Measurements from ENCODE around the gene EXOC3.

EXOC3 gene

DNA sequence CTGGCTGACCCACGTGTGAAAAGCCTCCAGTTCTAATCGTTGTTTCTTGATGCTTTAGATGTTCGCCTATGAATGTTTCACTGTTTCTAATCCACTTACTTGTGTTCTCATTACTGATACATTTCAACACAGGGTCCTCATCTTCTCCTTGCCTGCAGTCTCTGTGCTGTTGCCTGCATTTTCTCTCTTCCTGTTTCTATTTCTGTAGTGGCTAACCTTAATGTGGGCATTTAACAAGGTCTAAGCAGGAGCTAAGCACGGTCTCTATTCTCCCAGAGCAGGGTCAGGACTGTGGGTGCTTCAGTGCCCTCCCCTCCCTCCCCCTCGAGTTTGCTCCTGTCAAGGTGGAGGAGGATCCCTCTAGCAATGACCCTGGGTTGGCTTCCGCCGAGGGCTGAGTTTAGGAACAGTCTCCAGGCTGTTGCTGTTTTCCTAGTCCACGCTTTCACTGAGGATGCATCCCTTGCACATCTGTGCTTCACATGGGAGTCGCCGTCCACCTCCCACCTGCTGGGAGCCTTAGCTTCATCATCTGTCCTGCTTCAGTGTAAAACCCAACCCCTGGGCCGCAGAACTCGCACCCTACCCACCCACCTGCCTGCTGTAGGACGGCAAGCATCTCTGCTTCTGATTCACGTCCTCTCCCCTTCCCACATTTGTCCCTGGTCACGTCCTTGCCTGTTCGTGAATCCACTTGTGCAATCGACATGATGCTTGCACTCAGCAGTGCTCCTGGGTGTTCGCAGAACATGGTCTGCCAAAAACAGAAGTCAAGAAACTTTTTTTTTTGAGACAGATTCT, 2.4 kb upstream of the EXOC3 start:
- no peak for DNase-seq

DNA sequence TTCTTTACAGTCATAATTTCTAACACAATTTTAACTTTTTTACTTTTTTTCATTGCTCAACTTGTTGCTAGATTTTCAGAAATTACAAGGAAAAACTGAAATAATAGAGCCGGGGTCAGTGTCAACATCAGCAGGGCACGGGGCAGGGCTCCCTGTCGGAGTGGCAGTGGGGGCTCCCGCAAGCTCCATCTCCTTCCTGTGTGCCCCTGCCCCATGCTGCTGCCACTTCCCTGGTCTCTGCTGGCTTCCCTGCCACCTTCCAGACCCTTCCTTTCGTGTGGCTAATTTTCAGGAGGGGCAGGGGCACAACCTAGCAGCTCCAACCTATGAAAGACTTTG, 1.0 kb upstream of the EXOC3 start:
- DNase-seq: no peak

DNA sequence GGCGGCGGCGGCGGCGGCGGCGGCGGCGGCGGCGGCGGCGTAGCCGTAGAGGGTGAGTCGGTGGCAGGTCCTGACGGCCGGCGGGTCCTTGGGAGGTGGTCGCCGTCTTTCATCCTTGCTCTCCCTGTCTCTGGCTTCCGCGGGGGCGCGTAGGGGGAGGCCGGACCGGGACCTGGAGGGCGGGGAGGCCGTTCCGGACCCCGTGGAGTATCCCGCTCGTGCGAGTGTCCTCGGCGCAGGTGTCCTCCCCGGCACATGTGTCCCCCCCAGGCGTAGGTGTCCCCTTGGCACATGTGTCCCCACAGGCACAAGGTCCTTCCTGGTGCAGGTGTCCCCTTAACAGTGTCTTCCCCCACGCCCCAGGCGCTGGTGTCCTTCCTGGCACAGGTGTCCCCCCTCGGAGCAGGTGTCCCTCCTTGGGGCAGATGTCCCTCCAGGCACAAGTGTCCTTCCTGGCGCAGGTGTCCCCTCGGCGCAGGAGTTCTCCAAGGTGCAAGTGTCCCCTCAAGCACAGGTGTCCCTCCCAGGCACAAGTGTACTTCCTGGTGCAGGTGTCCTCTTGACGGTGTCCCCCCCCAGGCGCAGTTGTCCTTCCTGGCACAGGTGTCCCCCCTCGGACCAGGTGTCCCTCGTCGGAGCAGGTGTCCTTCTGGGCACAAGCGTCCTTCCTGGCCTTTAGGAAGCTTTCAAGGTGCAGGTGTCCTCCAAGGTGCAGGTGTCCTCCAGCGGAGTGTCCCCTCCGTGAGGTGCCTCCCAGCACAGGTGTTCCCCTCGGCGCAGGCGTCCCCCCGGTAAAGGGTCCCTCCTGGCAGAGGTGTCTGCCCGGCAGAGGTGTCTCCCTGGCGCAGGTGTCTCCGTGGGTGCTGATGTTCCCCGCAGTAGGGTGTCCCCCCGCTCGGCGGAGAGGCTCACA, 519 bp downstream of the EXOC3 start:
- DNase-seq: no peak

- DNase-seq: no peak
These were observed 1.2 kb downstream of the EXOC3 start for GRCh38 chr5:444226-444625.

DNA sequence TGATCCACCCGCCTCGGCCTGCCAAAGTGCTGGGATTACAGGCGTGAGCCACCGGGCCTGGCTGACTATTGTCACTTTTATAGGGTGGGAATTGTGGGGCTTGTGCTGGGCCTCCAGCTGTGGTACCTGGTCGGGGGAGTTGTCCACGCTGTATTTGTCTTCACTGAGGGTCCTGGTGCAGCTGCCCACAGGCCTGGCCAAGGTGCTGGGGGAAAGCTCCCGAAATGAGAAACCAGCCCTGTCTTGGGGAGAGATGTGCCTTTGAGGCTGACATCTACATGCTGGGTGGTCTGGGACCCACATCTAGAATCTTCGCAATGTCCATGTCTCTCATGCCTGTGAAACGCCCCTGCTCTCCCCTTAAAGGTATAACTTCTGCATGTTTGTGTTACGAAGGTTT, 2.6 kb downstream of the EXOC3 start:
- DNase-seq: no peak

- DNase-seq: no peak
These were observed 3.3 kb downstream of the EXOC3 start for GRCh38 chr5:446066-446882.

GRCh38 chr5:446883-447263, 3.9 kb downstream of the EXOC3 start:
- DNase-seq: peak; percentile 49

DNA sequence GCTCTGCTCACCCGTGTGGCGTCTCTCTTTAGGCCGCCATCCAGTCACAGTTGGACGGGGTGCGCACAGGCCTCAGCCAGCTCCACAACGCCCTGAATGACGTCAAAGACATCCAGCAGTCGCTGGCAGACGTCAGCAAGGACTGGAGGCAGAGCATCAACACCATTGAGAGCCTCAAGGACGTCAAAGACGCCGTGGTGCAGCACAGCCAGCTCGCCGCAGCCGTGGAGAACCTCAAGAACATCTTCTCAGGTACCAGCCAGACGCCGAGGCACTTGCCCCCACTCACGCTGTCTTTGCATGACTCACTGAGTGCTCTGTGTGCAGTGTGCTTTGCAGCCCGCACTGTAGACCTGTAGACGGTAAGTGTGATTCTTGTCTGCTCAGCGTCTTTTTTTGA, 4.5 kb downstream of the EXOC3 start:
- no peak for DNase-seq

GRCh38 chr5:448061-448765, 5.2 kb downstream of the EXOC3 start:
- DNase-seq: no peak

- no peak for DNase-seq
These were observed 5.8 kb downstream of the EXOC3 start for GRCh38 chr5:448766-449090.

GRCh38 chr5:449151-449550, 6.2 kb downstream of the EXOC3 start:
- no peak for DNase-seq

GRCh38 chr5:451587-452458, 8.8 kb downstream of the EXOC3 start:
- DNase-seq: no peak

DNA sequence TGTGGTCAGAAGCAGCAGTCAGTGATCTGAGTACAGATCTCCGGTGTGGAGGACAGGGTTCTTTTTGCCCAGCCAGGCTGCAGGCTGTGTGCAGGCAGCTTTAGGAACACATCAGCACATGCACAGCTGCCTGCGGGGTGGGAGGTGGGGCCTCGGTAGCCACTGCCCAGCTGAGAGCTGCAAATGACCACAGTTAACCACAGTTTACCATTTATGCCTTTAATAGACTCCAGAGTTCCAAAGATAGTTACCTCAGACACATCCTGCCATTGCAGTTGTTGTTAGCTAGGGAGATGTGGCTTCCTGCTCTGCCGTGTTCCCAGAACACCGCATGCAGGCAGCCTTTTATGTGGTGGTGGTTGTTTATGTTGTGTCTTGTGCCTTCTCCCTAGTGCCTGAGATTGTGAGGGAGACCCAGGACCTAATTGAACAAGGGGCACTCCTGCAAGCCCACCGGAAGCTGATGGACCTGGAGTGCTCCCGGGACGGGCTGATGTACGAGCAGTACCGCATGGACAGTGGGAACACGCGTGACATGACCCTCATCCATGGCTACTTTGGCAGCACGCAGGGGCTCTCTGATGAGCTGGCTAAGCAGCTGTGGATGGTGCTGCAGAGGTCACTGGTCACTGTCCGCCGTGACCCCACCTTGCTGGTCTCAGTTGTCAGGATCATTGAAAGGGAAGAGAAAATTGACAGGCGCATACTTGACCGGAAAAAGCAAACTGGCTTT, 10.2 kb downstream of the EXOC3 start:
- DNase-seq: no peak

DNA sequence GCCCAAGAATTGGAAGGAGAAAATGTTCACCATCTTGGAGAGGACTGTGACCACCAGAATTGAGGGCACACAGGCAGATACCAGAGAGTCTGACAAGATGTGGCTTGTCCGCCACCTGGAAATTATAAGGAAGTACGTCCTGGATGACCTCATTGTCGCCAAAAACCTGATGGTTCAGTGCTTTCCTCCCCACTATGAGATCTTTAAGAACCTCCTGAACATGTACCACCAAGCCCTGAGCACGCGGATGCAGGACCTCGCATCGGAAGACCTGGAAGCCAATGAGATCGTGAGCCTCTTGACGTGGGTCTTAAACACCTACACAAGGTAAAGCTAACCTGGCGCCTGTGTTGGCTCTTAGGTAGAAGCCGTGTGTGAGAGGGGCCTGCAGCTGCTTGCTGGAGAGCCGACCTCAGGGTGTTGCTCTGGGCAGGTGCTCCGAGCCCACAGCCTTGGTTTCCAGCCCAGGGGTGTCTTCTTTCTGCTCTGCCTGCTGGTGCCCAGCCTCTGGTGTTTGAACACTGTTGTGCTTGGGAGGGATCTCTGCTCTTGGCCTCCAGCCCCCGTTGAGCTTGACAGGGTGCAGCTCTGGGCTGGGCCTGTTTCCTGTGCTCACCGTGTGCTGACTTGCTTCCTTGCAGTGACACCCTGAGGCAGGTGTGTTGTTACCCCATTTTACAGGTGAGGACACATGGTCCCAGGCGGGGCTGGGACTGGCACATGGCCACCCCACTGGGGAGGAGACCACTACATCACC, 10.9 kb downstream of the EXOC3 start:
- no peak for DNase-seq

DNA sequence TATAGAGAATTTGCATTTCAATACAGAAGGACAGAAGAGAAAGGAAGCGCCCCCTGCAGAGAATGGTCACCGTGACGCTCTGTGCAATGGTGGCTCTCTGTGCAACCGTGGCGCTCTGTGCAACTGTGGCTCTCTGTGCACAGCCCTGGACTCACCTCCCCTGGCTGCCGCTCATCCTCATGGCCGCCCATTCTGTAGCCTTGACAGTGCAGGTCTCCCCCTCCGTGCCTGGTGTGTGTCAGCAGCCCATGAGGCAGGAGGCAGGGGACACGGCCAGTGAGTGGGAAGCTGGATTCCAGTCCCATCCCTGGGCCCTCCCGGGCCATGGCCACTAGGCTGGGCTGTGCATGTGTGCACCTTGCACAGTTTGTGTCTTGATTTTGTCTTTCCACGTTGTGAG, 12.0 kb downstream of the EXOC3 start:
- no peak for DNase-seq

DNA sequence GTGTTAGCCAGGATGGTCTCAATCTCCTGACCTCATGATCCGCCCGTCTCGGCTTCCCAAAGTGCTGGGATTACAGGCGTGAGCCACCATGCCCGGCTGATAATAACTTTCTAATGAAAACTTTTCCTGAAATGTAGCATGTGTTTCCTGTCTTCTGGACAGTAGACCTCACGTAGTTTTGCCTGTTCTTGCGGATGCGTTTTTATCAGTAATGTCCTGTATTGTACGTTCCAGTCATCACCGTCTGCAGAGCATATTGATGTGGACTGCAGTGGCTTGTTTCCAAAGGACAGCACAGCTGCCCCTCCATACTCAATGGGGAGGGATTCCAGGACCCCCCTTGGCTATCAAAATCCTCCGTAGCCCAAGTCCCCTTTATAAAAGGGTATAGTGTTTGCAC, 12.8 kb downstream of the EXOC3 start:
- DNase-seq: no peak

DNA sequence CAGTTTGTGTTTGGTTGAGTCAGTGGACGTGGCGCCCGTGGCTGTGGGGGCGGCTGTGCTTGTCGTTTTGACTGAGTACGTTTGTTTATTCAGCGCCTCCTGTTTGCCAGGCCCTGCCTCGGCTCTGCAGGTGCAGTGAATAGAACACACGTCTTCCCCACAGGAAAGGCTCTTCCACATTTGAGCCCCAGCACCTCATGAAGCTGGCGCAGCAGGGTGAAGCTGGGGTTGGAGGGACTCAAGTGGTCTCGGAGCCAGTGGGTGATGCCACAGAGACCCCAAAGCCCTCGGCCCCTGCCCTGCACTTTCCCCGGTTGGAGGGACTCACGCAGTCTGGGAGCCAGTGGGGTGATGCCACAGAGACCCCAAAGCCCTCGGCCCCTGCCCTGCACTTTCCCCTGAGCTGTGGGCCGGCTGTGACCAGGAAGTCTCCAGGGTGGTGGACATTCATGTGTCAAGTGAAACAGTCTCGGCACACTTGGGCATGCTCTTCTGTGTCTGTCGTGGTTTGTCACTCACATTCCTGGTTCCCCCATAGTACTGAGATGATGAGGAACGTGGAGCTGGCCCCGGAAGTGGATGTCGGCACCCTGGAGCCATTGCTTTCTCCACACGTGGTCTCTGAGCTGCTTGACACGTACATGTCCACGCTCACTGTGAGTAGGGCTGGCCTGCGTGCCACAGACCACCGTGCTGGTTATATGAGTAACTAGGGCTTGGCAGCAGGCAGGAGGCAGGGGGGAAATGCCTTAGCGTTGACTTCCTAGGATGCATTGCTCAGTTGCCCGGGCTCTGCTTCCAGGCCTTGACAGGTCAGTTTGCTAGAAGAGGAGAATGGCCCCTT, 13.6 kb downstream of the EXOC3 start:
- no peak for DNase-seq

DNA sequence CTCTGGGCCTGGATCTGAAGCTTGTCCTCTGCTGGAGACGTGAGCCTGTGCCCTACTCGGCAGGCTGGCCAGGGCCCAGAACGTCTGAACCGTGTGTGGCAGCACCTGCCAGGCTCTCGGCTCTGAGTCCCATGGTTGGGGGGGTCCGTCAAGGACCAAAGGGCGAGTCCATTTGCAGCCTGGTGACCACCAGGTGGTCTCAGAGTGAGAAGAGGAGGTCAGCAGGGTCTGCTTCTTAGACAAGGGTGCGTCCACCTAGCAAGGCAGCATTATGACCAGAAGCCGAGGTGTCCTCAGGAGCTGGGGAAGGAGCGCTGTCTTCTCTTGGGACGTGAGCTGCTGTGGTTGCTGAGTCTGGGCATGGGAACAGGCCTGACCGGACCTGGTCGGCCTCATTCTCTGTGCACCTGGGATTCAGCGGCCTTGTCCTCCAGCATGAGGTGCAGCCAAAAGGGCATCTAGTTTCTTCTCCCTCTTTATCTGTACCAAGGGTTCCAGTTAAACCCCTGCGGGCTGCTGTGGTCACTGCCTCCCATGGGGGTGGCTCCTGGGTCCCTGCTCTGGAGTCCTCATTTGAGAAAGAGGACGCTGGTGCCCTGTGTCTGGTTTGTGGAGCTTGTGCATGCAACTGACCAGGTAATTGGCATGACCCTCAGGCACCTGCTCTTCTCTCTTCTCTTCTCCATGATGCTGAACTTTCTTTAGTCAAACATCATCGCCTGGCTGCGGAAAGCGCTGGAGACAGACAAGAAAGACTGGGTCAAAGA, 14.4 kb downstream of the EXOC3 start:
- no peak for DNase-seq
